GM12892 (cell line): ENCODE measurements around the gene CACNG5.

Experiments
- POLR2A ChIP-seq: IDR thresholded peaks from 2 replicates; pipeline ENCODE4 v1.6.1; 2011; ENCODE audit warnings: low read depth, low read length, control low read depth
- POLR2AphosphoS5 ChIP-seq: IDR thresholded peaks from 2 replicates; pipeline ENCODE4 v1.6.1; 2011; ENCODE audit warnings: low read depth, low read length, control low read depth
- TAF1 ChIP-seq: IDR thresholded peaks from 2 replicates; pipeline ENCODE4 v1.6.1; 2011; ENCODE audit warnings: low read depth, mild to moderate bottlenecking, control low read depth, low read length, borderline replicate concordance

- TF ChIP-seq POLR2AphosphoS5: no peak
- TF ChIP-seq POLR2A: no peak
- TF ChIP-seq TAF1: no peak
These were observed 23.2 kb upstream of the CACNG5 start for GRCh38 chr17:66811683-66812054.
